CD4-positive, alpha-beta T cell treated with Interferon gamma for 1 hour (primary cell): ENCODE data around the gene ALKBH2.

ENCODE experiments used
- DNase-seq: peaks from one replicate; pipeline ENCODE4 v3.0.0-alpha.2; 2020

The ALKBH2 gene

GRCh38 chr12:109093022-109093918, at the start of gene ALKBH2:
ALKBH2 (minus strand) TSS chr12:109093472; CDS start chr12:109092786, 686 bp downstream.
- peak; percentile 95 for DNase-seq

DNA sequence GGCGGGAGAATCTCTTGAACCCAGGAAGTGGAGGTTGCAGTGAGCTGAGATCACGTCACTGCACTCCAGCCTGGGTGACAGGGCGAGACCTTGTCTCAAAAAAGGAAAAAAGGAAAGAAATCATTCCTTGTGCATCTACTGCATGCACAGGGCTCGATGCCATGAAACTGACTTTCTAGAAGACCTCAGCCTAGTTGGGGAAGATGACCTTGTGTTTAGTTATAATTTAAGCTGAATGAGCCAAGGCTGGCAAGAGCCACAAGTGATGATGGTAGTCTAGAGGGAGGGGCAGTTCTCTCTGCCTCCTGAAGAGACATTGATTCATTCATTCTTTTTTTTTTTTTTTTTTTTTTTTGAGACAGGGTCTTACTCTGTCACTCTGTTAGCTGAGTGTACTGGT, 47.3 kb upstream of the ALKBH2 start:
- DNase-seq = no peak

- DNase-seq = no peak
These were observed 46.5 kb upstream of the ALKBH2 start for GRCh38 chr12:109139791-109140190.

DNA sequence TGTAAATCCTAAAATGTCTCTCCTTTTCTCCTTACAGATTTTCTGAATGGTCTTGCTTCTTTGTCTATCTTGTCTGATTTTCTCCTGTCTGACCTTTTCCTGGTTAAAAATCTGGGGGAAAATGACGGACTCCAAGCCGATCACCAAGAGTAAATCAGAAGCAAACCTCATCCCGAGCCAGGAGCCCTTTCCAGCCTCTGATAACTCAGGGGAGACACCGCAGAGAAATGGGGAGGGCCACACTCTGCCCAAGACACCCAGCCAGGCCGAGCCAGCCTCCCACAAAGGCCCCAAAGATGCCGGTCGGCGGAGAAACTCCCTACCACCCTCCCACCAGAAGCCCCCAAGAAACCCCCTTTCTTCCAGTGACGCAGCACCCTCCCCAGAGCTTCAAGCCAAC, 46.1 kb upstream of the ALKBH2 start:
- no peak for DNase-seq

GRCh38 chr12:109137055-109137454, 43.8 kb upstream of the ALKBH2 start:
- DNase-seq = no peak

GRCh38 chr12:109134186-109134917, 41.1 kb upstream of the ALKBH2 start:
- DNase-seq = no peak

GRCh38 chr12:109131154-109132050, 38.1 kb upstream of the ALKBH2 start:
- no peak for DNase-seq

GRCh38 chr12:109130297-109131153, 37.3 kb upstream of the ALKBH2 start:
- DNase-seq = no peak

GRCh38 chr12:109127533-109128242, 34.4 kb upstream of the ALKBH2 start:
- no peak for DNase-seq

- DNase-seq = no peak
These were observed 33.5 kb upstream of the ALKBH2 start for GRCh38 chr12:109126784-109127183.

DNA sequence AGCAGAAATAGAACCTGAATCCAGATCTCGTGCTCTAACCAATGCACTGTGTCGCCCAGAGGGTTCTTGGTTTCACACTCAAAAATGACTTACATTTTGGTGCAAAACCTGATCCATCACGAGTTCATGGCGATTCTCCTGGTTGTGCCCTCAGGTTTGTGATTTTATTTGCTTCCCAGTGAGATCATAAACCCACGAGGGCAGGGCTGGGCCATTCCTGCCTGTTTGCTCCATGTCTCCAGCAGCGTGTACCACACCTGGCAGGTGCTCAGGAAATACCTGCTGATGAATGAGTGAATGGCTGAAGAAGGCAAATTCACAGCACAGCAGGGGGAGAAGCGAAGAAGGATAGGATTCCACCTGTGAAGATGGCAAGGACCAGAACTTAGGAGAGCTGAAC, 32.5 kb upstream of the ALKBH2 start:
- DNase-seq = no peak

- no peak for DNase-seq
These were observed 31.8 kb upstream of the ALKBH2 start for GRCh38 chr12:109124878-109125648.

DNA sequence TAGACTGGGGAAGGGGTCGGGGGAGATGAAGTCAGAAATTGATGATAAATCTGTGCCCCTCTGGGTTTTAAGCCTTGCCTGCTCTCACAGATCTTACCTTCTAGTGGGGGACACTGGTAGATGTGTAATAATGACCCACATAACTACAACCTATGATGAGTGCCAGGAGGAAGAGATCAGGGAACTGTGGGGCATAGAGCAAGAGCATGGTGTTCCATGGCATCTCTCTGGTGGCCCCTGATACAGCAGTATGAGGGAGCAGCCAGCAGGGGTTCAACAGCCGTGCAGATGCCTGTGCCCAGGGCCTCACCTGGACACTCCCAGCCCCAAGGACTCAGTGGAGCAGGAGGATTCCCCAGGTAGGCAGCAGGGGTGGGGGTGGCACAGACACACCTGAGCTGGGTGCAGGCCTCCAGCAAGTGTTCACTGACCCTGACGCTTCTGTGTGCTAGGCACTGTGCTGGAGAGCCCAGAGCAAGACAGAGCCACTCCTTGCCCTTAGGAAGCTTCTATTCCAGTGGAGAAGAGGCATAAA, 28.1 kb upstream of the ALKBH2 start:
- DNase-seq = no peak

GRCh38 chr12:109120557-109120956, 27.3 kb upstream of the ALKBH2 start:
- DNase-seq = no peak

DNA sequence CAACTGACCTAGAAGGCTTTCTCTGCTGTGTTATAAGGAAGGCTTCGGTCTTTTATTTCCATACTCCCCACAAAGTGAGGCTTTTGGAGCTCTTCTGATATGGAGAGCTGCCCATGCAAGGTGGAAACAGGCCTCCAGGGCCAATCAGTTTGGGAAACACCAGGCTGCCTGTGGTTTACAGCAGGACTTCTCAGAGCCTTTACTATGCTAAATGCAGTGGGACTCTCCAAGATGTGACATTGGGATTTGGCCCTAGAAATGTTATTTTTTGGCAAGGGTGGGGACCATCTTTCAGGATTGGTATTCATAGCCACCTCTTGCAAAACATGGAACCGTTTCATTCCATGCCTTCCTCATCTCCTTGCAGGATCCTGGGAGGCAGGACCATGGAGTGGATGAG, 26.8 kb upstream of the ALKBH2 start:
- DNase-seq = no peak

DNA sequence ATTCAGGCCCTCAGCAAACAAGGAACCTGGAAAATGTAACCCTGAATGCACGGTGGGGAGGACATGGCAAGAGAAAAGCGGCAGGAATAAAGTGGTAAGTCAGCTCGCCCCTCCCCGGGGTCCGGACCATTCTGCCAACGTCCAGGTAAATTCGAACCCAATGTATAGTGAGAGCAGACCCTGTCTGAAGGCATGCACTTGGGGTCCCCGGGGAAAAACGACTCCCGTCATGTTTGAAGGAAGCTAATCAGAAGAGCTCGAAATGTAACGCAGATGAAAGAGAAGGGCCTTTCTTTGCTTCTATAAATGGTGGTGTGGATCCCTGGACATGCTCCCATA, 23.3 kb upstream of the ALKBH2 start:
- no peak for DNase-seq

DNA sequence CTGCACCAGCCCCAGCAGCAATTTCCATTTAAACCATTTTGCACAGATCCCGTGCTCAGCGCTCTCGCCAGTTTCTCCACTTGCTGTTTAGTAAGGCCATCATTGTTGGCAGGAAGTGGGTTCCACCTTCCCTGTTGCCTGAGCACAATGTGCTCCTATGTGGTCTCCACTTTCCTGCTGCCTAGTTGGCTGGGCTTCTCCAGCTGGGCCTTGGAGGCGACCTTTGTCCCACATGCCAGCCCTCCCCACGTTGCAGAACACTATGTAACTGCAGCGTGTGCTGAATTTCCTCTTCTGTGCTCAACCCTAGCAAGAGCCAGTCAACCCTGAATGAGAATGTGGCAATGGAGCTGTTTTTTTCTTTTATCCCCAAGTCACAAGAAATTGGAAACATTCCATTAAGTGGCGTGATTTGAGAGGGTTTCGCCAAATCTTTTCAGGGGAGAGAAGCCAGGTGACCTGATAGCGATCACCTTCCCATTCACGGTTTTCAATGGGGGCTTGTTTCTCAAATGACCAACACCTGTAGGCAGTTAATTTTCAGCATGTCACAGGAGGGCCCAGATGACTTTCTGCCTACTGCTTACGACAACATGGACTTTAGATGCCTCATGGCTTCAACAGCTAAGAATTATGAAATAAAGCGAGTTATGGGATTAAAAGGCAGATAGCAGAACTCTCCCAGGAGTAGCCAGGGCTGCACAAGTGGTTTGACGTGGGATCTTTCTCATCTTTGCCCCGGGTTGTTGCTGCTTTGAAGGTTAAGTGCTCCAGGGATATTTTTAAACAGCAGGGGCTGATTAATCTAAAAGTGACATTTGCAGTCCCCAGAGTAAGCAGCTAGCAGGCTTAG, 22.7 kb upstream of the ALKBH2 start, which contains the start of gene ACACB:
Gene ACACB (plus strand): TSS at position 830 of the 853 bp plus-strand sequence. CDS start 22,819 bp downstream, outside the sequence.
- no peak for DNase-seq

DNA sequence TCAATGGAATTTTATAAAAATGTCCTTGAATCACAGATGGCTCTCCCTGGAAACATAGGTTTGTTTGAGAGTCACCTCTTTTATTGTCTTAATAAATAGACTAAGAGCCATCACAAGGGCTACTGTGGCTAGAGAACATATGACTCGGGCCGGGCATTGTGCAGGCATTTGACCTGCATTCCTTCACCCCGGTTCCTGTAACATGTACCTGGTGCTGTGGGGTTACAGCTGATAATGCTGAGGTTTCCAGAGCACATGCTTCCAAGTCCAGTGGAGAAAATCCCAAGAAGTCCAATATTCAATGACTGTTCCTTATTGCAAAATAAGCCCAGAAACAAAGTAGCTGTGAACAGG, 22.1 kb upstream of the ALKBH2 start:
- DNase-seq = no peak

DNA sequence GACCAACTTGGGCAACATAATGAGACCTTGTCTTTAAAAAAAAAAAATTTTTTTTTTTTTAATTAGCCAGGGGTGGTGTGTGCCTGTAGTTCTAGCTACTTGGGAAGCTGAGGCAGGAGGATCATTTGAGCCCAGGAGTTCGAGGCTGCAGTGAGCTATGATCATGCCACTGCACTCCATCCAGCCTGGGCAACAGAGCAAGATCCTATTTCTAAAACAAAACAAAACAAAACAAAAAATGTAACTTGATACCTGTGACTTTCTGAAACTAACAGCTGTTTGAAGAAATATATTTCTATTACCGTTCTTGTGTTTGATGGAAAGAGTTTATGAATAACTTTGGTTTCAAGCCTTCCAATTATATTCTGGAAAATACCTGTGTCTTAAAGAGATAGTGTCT, 21.4 kb upstream of the ALKBH2 start:
- no peak for DNase-seq
